GM18498 (cell line): Measurements from ENCODE around the gene CUX1.
"Not testable (repeated sequence)": the region's sequence is repeated elsewhere in the genome, so short reads cannot be mapped to it uniquely, and the experiment has no call there.

Experiments used
- ATAC-seq: cut with Tn5 transposase; IDR thresholded peaks from one replicate; pipeline ENCODE4 v1.9.1; 2021; ENCODE audit warnings: mild to moderate bottlenecking, moderate library complexity; ENCODE audit not compliant: unreplicated experiment

Gene CUX1

DNA sequence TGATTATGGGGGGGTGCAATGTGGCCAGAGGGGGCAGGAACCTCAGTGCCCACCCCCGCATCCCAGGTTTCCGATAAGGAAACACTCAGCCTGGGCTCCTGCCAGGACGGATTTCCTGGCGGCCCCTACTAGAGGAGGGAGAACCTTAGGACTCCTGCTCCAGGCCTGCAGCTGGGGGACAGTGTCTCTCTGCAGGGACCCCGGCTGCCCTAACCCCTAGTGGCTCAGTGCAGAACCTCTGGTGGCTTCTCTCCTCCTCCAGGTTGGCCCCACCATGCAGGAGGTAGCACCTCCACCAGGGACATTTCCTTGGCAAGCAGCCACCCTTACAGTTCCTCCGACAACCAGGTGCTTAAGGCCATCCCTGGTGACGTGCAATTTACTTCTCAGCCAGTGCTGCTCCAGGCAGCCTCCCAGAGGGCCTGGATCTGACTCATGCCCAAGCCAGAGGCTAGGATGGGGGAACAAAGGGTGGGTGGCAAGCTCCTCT, 501.1 kb downstream of the CUX1 start:
- no peak for ATAC-seq

DNA sequence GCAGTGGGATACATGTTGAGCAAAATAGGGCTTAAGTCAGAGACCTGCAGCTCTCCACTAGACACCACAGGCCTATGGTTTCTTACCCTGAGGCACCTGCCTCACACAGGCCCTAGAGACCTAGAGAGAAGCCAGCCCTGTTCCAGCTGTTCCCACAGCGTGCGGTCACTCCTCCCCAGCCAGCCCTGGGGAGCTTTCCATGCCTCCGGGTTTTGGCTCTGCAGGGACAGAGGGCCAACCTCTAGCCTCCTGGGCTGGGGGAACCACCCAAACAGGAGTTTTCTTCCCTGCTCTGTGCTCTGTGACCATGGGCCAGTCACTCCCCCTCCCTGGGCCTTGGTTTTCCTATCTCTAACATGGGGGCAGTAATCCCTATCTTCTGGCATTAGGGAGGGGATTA, 502.2 kb downstream of the CUX1 start:
- no peak for ATAC-seq

DNA sequence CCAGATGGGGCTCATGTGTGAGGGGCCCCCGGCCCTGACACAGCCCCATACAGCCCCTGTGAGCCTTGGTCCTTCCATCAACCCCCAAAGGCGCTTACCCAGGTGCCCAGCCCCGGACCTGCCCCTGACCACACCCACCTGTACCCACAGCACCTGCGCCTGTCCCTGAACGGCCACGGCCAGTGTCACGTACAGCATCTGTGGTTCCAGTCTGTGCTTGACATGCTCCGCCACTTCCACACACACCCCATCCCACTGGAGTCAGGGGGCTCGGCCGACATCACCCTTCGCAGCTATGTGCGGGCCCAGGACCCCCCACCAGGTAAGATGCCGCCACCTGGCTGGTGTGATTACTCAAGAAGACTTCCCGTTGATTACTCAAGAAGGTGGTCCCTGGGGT, 502.8 kb downstream of the CUX1 start:
- no peak for ATAC-seq

DNA sequence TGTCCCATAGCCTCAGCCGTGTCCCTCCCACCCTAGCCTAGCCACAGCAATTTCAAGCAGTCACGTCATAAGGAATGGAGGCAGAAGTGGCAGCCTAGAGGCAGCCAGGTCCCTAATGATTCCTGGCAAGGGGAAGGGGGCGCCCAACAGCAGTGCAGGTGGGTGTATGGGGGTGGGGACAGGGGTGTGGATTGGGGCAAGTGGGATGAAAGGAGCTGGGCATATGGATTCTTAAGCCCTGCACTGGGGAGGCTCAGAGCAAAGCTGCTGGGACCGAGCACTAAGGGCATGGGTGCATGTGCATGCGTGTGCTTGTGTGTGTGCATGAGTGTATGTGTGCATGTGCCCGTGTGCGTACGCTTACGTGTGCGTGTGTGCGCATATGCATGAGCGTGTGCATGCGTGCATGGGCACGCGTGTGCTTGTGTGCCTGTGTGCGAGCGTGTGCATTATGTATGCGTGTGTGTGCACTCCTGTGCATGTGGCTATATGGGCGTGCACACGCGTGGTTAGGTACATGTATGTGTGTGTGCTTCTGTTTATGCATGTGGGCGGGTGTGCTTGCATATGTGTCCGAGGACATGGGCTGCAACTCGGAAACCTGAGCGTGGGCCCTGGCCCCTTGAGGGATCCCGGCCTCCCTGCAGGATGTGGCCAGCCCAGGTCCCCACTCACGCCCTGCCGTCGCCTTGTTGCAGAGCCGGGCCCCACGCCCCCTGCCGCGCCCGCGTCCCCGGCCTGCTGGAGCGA, 503.4 kb downstream of the CUX1 start:
- ATAC-seq = no peak

DNA sequence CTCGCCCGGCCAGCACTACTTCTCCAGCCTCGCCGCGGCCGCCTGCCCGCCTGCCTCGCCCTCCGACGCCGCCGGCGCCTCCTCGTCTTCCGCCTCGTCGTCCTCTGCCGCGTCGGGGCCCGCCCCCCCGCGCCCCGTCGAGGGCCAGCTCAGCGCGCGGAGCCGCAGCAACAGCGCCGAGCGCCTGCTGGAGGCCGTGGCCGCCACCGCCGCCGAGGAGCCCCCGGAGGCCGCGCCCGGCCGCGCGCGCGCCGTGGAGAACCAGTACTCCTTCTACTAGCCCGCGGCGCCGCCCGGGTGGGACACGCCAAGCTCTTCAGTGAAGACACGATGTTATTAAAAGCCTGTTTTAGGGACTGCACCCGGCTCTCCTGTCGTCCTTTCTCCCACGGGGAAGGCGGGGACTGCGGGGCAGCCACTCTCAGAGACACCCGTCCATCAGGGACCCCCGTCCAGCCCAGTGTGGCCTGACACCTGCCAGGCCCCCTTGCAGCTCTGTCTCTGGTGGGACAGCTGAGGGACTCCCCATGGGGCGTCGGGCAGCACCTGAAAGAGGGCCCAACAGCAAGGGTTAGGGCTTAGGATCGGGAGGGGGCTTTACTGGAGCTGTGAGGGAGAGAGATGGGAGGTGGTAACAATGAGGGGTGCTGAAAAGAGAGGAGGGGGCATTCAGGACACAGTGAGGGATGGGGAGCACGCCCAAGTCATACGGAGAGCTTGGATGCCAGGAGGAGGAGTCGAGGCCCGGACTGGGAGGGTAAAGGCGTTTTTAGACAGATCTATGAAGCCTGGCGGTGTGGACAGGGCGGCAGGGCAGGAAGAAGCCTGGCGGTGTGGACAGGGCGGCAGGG, 504.1 kb downstream of the CUX1 start:
- ATAC-seq = no peak

DNA sequence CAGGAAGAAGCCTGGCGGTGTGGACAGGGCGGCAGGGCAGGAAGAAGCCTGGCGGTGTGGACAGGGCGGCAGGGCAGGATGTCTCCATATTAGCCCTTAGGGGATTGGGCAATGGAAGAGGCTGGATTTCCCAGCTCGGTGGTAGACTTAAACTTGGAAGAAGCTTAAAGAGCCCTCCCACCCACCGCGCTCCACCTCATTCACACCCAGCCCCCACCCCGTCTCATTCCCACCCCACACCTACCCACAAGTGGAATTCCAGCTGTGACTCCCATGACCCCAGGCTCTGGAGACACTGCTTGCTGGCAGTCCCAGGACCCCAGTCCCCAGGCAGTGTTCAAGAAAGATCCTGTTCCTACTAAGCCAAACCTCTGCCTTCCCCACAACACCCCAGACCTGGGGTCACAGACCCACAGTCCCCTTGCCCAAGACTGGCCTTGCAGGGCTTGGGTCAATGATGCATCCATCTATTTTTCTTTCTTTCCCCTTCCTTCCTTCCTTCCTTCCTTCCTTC, 504.8 kb downstream of the CUX1 start:
- ATAC-seq = no peak

DNA sequence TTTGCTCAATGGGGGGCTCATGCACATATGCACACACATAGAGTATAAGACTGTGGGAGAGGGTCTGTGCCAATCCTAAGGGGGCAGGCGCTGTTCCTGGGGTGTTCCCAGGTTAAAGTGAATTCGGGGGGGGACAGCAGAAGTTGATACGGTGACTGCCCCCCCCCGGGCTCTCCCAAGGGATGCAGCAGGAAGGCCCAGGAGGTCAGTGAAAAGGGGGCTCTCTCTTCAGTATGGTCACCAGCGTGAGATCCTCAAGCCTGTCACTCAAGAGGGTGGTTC, 506.4 kb downstream of the CUX1 start:
- ATAC-seq = no peak

DNA sequence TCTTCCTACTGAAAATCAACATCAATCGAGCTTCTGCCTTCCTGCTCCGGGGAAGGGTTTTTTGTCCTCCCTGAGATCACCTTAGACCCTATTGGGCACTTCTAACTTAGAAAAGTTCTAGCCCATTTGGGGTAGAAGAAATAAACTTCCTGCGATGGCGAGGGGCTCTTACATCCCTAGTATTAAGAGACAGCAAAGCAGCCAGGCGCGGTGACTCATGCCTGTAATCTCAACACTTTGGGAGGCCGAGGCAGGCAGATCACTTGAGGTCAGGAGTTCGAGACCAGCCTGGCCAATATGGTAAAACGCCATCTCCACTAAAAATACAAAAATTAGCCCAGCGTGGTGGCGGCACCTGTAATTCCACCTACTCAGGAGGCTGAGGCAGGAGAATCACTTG, 507.7 kb downstream of the CUX1 start:
- not testable (repeated sequence) for ATAC-seq

DNA sequence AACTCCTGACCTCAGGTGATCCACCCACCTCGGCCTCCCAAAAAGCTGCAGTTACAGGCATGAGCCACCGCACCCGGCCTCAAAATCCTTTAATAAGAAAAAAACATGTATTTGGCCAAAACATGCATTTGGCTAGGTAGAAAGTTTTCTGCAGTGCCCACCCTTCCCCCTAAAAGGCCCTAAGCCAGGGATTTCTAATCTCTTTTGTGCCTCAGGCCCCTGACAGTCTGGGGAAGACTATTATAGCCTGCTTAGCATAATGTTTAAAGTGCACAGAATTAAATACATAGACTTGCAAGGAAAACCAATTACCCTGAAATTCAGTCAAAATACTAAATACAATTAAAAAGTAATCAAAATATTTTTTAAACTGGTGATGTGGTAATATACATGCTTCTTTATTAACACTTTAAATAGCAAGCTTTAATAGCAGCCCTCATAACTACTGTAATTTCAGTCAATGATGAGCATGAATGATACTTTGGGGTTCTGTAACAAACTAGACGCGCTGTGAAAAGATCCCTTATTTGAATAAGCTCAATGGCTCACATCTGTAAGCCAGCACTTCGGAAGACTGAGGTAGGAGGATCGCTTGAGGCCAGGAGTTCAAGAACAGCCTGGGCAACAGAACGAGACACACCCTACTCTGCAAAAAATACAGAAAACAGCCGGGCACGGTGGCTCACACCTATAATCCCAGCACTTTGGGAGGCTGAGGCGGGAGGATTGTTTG, 508.9 kb downstream of the CUX1 start:
- no peak for ATAC-seq

DNA sequence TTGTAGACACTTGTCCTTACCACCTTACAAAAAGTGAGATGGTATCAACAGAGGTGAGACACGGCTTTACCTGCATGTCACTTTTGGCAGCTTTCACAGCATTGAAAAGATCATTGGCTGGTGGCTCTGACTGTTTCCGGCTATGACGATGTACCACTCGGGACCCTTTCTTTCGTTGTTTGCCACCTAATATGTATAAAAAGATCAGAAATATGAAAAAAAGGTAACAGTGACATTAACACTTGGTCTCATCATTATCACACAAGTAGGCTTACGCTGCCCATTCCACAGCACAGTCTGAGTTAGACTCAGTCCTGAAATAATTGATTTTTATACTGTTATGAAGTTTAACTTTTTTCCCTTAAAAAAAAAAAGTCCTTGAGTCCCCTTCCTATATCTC, 509.8 kb downstream of the CUX1 start:
- not testable (repeated sequence) for ATAC-seq

DNA sequence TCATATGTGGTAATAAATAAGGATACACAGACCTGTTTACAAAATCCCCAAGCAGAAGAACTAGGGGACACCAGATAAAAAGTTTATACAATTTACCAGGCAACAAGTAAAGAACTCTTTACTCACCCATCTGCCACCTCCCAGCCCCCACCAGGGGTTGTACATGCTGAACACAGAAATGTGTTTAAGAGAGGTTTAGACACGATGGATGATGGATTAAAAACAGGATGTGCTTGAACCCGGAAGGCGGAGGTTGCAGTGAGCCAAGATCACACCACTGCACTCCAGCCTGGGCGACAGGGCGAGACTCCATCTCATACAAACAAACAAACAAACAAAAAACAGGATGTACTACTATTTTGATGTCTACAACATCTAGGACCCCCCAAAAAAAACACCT, 511.4 kb downstream of the CUX1 start:
- not testable (repeated sequence) for ATAC-seq

DNA sequence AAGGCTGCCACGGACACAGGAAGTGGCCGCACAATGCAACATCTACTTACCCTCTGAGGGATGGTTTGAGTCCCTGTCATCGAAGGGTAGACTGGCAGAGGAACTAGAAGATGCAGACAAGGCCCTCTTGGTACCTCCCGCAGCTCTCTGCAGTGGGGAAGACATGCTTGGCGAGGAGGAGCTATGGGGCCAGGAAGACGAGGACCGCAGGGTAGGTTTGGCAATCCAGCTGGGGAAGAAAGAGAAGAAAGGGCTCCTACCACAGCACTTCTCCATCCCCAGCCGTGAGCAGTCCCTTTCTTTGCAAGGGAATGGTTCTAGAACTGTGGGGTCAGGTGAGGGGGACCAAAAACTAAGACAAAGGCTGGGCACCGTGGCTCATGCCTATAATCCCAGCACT, 511.9 kb downstream of the CUX1 start:
- not testable (repeated sequence) for ATAC-seq

DNA sequence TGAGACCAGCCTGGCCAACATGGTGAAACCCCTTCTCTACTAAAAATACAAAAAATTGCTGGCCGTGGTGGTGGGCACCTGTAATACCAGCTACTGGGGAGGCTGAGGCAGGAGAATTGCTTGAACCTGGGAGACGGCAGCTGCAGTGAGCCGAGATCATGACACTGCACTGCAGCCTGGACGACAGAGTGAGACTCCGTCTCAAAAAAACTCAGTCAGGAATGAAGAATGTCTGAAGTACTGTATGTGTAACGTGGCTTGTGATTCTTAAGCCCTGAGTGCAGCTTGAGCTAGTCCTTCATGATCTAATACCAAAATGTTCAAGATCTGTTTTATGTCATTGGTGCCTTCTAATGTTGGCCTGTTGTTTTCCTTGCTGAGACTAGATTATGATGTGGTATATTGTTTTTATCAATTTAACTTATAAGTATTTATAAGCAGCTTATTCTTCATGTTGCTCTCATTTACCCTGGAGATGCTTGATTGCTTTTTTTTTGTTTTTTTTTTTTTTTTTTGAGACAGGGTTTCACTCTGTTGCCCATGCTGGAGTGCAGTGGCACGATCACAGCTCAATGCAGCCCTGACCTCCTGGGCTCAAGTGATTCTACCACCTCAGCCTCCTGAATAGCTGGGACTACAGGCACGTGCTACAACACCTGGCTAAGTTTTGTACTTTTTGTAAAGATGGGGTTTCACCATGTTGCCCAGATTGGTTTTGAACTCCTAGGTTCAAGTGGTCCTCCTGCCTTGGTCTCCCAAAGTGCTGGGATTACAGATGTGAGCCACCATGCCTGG, 513.4 kb downstream of the CUX1 start:
- ATAC-seq = not testable (repeated sequence)
